ENCODE measurements around the gene DMRTC2. TPM values are rescaled to one million over a fixed set of nuclear protein-coding genes. Genes with fewer than 3 reads are reported as not detected.

Gene DMRTC2
- total RNA-seq = not detected in 2 replicates

GRCh38 chr19:41845001-41845050, at the start of gene DMRTC2:
TSS of gene DMRTC2 (plus strand) at chr19:41845042. CDS start at chr19:41847429, 2,387 bp downstream.

GRCh38 chr19:41796362-41796761, 48.5 kb upstream of the DMRTC2 start, which contains the start of gene CEACAM3:
TSS of gene CEACAM3 (plus strand) at chr19:41796587. CDS start at chr19:41796678, 91 bp downstream.

GRCh38 chr19:41844601-41845000, 241 bp upstream of the DMRTC2 start, which contains the start of gene LYPD4:
TSS of gene LYPD4 (minus strand) at chr19:41844683. CDS start at chr19:41839285, 5,398 bp downstream.

GRCh38 chr19:41859618-41860418, 15.0 kb downstream of the DMRTC2 start, which contains the start of gene RPS19:
TSS of gene RPS19 (plus strand) at chr19:41860255. CDS start at chr19:41860775, 520 bp downstream.

GRCh38 chr19:41876847-41877832, 32.3 kb downstream of the DMRTC2 start, which contains the start of gene CD79A:
TSS of gene CD79A (plus strand) at chr19:41877279. CDS start at chr19:41877305, 26 bp downstream.

GRCh38 chr19:41882568-41883462, 38.0 kb downstream of the DMRTC2 start, which contains the start of gene ARHGEF1:
TSS of gene ARHGEF1 (plus strand) at chr19:41883184. CDS start at chr19:41888083, 4,899 bp downstream.

Other genes with a start within 250 kb of the DMRTC2 start
- gene CEACAM4, start 218.0 kb upstream of the DMRTC2 start, total RNA-seq = not detected in 2 replicates
- gene CEACAM7, start 156.8 kb upstream of the DMRTC2 start, total RNA-seq = not detected in 2 replicates
- not detected in 2 replicates for gene CEACAM5, start 136.4 kb upstream of the DMRTC2 start, total RNA-seq
- gene CEACAM6, start 89.5 kb upstream of the DMRTC2 start, total RNA-seq = 0.11 and 0.23 TPM in 2 replicates
- gene CEACAM3, start 48.5 kb upstream of the DMRTC2 start, total RNA-seq = not detected in 2 replicates
- not detected in 2 replicates for gene LYPD4, start 359 bp upstream of the DMRTC2 start, total RNA-seq
- 1,704 and 2,675 TPM in 2 replicates for gene RPS19, start 15.2 kb downstream of the DMRTC2 start, total RNA-seq
- not detected in 2 replicates for gene CD79A, start 32.2 kb downstream of the DMRTC2 start, total RNA-seq
- gene ARHGEF1, start 38.1 kb downstream of the DMRTC2 start, total RNA-seq = 91.3 and 104 TPM in 2 replicates
- gene ERFL, start 83.4 kb downstream of the DMRTC2 start, total RNA-seq = not detected in 2 replicates
- 177 and 245 TPM in 2 replicates for gene RABAC1, start 114.3 kb downstream of the DMRTC2 start, total RNA-seq
- 0.04 TPM in 1 of 2 replicates, not detected in the other for gene ATP1A3, start 149.2 kb downstream of the DMRTC2 start, total RNA-seq
- 0.04 and 0.16 TPM in 2 replicates for gene GRIK5, start 225.2 kb downstream of the DMRTC2 start, total RNA-seq
- gene ZNF574, start 231.1 kb downstream of the DMRTC2 start, total RNA-seq = 15.0 and 18.9 TPM in 2 replicates